HepG2 (cell line): ENCODE measurements around the gene GGNBP2.

Experiments used
- MXD3 ChIP-seq: IDR thresholded peaks from 2 replicates; pipeline ENCODE4 v1.6.1; 2016; ENCODE audit warnings: mild to moderate bottlenecking, missing biosample characterization, missing genetic modification reagents
- NFIC ChIP-seq: IDR thresholded peaks from 2 replicates; pipeline ENCODE4 v1.6.1; 2012; ENCODE audit warnings: mild to moderate bottlenecking, low read length, inconsistent platforms
- POLR2A ChIP-seq, 2 experiments: IDR thresholded peaks; 2 replicates each; pipeline ENCODE4 v1.6.1; 2011; ENCODE audit warnings: low read depth in 2 of 2, low read length in 2 of 2, mild to moderate bottlenecking in 1 of 2, moderate library complexity in 1 of 2; ENCODE audit not compliant: insufficient read depth in 1 of 2
- SP140L ChIP-seq: sonication (generic); formaldehyde crosslinking; IDR thresholded peaks from 2 replicates; pipeline ENCODE4 v1.4.0; 2020; ENCODE audit warnings: missing genetic modification reagents, borderline replicate concordance
- TCF7L2 ChIP-seq: IDR thresholded peaks from 2 replicates; pipeline ENCODE4 v1.6.1; 2011; ENCODE audit warnings: mild to moderate bottlenecking, low read depth, low read length, moderate library complexity
- ZNF501 ChIP-seq: sonication (generic); formaldehyde crosslinking; IDR thresholded peaks from 2 replicates; pipeline ENCODE4 v1.5.1; 2020; ENCODE audit warnings: mild to moderate bottlenecking, moderate library complexity, missing genetic modification reagents

- TF ChIP-seq ZNF501 (CRISPR knock-in tag) (no peak), POLR2A (IDR thresholded peaks at IDR 0.05; ENCODE audit: insufficient read depth in 1 of 2, low read depth in 2 of 2, low read length in 2 of 2) (no peak), SP140L (no peak), TCF7L2 (no peak), NFIC (no peak), MXD3 (CRISPR knock-in tag) (no peak)
Observed at GRCh38 chr17:36510636-36511035, 34.1 kb upstream of the GGNBP2 start.
